ENCODE measurements around the gene ZNF384.

The ZNF384 gene

DNA sequence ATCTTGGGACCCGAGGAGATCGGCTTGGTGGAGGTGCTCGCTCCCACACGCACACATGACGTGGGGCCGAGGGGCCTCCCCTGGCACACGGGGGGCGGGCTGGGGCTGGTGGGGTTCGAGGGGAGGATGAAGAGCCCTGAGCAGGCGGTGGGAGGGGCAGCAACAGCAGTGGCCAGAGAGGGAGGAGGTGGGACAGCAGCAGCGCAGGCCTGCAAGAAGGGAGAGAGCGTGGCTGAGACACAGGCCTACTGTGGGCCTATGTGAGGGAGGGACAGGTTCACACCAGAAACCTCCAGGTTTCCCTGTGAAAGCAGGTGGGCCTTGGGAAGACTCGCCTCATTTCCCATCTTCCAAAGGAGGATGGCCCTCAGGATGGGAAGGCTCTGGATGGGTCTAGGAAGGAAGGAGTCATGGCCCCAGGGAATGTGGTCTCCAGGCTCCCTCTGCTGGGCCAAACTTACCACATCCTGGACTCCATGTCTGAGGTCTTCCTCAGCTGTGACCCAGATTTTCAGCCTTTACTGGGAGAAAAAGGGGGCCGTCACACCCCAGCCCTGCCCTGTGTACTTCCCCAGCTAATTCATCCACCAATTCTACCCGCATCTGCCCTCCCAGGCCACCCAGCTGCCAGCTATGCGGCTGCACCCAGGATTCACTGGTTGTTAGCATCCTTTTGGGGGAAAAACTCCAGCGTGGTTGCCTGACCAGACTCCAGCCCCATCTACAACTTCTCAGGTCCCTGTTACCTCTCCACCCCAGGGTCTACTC lies 8.6 kb upstream of the ZNF384 start:
- DNase-seq (ENCODE audit: low read depth), result peak; percentile 48
- H3K4me3 ChIP-seq (ENCODE audit: low read depth, low read length), result no peak overlapping the region
- TF ChIP-seq, protein P1, sequence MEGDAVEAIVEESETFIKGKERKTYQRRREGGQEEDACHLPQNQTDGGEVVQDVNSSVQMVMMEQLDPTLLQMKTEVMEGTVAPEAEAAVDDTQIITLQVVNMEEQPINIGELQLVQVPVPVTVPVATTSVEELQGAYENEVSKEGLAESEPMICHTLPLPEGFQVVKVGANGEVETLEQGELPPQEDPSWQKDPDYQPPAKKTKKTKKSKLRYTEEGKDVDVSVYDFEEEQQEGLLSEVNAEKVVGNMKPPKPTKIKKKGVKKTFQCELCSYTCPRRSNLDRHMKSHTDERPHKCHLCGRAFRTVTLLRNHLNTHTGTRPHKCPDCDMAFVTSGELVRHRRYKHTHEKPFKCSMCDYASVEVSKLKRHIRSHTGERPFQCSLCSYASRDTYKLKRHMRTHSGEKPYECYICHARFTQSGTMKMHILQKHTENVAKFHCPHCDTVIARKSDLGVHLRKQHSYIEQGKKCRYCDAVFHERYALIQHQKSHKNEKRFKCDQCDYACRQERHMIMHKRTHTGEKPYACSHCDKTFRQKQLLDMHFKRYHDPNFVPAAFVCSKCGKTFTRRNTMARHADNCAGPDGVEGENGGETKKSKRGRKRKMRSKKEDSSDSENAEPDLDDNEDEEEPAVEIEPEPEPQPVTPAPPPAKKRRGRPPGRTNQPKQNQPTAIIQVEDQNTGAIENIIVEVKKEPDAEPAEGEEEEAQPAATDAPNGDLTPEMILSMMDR (IDR thresholded peaks at IDR 0.05; ENCODE audit: insufficient read depth, low read depth, low read length, missing control alignments), result peak; percentile 69

DNA sequence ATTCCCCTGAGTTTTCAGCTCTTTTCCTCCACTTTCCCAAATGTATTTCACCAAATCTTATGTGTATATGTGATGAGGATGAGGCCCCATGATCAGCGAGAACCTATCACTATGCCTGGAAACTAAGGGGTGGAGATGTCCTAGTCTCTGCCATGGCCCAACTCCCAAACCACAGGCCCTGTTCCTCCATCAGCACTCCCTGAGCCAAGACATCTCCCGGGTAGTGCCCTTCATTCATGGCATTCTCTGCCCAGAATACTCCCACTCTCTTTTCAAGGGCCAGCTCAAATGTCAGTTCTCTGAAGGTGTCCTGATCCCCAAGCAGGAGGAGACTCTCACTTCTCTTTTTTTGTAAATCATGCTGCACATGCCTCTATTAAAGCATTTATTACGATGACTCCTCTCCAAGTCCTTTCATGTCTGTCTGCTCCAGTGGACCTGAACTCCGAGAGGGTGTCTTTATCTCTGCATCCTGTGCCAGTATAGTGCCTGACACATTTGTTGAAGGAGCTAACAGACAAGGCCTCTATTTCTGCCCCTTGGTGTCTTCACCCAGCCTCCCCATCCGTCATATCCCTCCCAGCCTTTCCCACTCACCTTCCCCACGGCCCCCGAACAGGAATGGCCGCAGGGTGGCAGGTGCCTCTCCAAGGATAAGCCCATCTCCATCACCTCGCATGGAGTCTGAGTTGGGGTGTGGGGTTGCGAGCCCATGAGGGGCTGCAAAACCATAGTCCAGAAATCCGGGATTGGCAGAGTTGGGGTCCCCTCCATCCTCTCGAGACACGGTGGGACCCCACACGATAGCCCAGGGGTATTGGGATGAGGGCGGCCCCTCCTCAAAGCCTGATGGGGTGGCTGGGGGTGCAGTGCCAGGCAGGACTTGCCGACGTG lies 7.8 kb upstream of the ZNF384 start:
- H3K4me3 ChIP-seq (ENCODE audit: low read depth, low read length), result no peak overlapping the region
- TF ChIP-seq, protein P1 (IDR thresholded peaks at IDR 0.05; ENCODE audit: insufficient read depth, low read depth, low read length, missing control alignments), result no peak
- peak; percentile 69 for DNase-seq (ENCODE audit: low read depth)

- H3K4me3 ChIP-seq (ENCODE audit: low read depth, low read length), result no peak overlapping the region
- DNase-seq (ENCODE audit: low read depth), result no peak
- TF ChIP-seq, protein P1 (IDR thresholded peaks at IDR 0.05; ENCODE audit: insufficient read depth, low read depth, low read length, missing control alignments), result no peak
These were observed 6.3 kb upstream of the ZNF384 start for GRCh38 chr12:6695313-6696045.

DNA sequence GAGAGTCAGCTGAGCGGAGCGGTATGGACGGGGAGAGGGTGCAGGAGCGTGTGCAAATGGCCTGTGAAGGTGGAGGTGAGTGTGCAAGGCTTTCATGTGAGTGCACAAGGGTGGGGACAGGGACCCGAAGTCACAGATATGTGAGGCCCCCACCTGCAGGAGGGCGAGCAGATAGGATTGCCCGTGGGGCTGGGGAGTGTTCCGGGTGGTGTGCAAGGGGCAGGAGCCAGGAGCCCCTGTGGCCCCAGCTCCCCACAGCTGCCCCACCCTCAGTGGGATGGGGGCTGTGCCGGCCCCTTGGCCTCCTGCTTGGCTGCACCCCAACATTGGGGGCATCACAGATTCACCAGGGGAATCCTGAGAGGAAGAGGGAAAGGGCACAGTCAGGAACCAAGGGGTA lies 5.5 kb upstream of the ZNF384 start:
- no peak for DNase-seq (ENCODE audit: low read depth)
- no peak overlapping the region for H3K4me3 ChIP-seq (ENCODE audit: low read depth, low read length)
- TF ChIP-seq, protein P1 (IDR thresholded peaks at IDR 0.05; ENCODE audit: insufficient read depth, low read depth, low read length, missing control alignments), result no peak

DNA sequence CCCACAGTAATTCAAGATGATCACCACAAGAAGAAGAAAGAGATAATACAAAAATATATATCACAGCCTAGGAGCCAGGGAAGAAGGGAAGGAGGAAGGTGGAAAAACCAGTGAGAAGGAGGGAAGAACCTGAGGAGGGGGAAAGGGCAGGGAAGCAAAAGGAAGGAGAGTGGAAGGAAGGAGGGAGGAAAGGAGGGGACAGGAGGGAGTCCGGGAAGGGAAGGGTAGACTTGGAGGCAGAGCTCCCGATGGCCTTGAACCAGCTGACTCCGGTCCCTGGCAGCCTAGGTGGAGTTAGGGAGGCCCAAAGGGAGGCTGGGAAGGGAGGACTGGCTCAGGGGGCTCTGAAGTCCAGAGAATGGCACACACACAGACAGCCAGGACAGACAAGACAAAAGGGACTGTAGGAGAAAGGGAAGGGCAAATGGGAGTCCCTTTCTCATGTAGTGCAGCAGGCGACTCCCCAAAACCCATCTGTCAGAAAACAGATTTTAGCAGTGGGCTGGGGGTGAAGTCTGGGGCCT lies 4.7 kb upstream of the ZNF384 start:
- no peak overlapping the region for H3K4me3 ChIP-seq (ENCODE audit: low read depth, low read length)
- no peak for DNase-seq (ENCODE audit: low read depth)
- TF ChIP-seq, protein P1 (IDR thresholded peaks at IDR 0.05; ENCODE audit: insufficient read depth, low read depth, low read length, missing control alignments), result no peak

- no peak overlapping the region for H3K4me3 ChIP-seq (ENCODE audit: low read depth, low read length)
- TF ChIP-seq, protein P1 (IDR thresholded peaks at IDR 0.05; ENCODE audit: insufficient read depth, low read depth, low read length, missing control alignments), result no peak
- DNase-seq (ENCODE audit: low read depth), result no peak
These were observed 3.7 kb upstream of the ZNF384 start for GRCh38 chr12:6692888-6693287.

All from GM12865 (cell line).